ENCODE results near the gene IER2. TPM values are rescaled to one million over a fixed set of nuclear protein-coding genes. Genes with fewer than 3 reads are reported as not detected.

IER2 gene
- total RNA-seq, 1 donor from 2014 or later = 13.7 TPM

- peak overlapping the region; percentile 90 for H3K9ac ChIP-seq
- peaks cover 14% of the 10 kb centered on the region for H3F3A ChIP-seq (ENCODE audit: low read depth)
- no peaks in the 10 kb centered on the region for H3K27me3 ChIP-seq
- H2AFZ ChIP-seq (replicated peaks) = no peak overlapping the region
- peaks cover 12% of the 10 kb centered on the region for H3K36me3 Mint-ChIP-seq
- no peak overlapping the region for H3K27ac Mint-ChIP-seq
- peaks cover 78% of the 10 kb centered on the region for H3K79me2 ChIP-seq (ENCODE audit: low read depth)
- H3K27me3 Mint-ChIP-seq (ENCODE audit: insufficient read depth, low read depth) = peaks cover 11% of the 10 kb centered on the region
- peaks cover 22% of the 10 kb centered on the region for H3K4me1 ChIP-seq
- TF ChIP-seq EZH2 (IDR thresholded peaks at IDR 0.05) (no peak), EZH2phosphoT487 (IDR thresholded peaks at IDR 0.05) (no peak)
- TF ChIP-seq, protein P1, sequence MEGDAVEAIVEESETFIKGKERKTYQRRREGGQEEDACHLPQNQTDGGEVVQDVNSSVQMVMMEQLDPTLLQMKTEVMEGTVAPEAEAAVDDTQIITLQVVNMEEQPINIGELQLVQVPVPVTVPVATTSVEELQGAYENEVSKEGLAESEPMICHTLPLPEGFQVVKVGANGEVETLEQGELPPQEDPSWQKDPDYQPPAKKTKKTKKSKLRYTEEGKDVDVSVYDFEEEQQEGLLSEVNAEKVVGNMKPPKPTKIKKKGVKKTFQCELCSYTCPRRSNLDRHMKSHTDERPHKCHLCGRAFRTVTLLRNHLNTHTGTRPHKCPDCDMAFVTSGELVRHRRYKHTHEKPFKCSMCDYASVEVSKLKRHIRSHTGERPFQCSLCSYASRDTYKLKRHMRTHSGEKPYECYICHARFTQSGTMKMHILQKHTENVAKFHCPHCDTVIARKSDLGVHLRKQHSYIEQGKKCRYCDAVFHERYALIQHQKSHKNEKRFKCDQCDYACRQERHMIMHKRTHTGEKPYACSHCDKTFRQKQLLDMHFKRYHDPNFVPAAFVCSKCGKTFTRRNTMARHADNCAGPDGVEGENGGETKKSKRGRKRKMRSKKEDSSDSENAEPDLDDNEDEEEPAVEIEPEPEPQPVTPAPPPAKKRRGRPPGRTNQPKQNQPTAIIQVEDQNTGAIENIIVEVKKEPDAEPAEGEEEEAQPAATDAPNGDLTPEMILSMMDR (IDR thresholded peaks at IDR 0.05) = no peak
- peaks cover 52% of the 10 kb centered on the region for H3K4me1 Mint-ChIP-seq
- no peaks in the 10 kb centered on the region for H3K36me3 ChIP-seq
- DNase-seq (ENCODE audit: low spot score) = peak; percentile 93
- H3K9me3 Mint-ChIP-seq = no peaks in the 10 kb centered on the region
- H3K4me3 ChIP-seq = peak overlapping the region; percentile 100
- H3K4me2 ChIP-seq = peak overlapping the region; percentile 73
- H4K20me1 ChIP-seq (ENCODE audit: low read depth) = peaks cover 52% of the 10 kb centered on the region
- peak overlapping the region; percentile 93 for H3K4me3 Mint-ChIP-seq
- peak overlapping the region; percentile 89 for H3K27ac ChIP-seq
- H3K9me3 ChIP-seq (ENCODE audit: low read depth) = no peaks in the 10 kb centered on the region
Observed at GRCh38 chr19:13118424-13119193, 31.6 kb upstream of the IER2 start.

- Histone ChIP-seq H3K9ac (no peak overlapping the region), H3K4me3 (peak overlapping the region; percentile 100), H3K27ac (no peak overlapping the region), H3K4me1 (peaks cover 22% of the 10 kb centered on the region), H2AFZ (replicated peaks) (no peak overlapping the region), H4K20me1 (ENCODE audit: low read depth) (peaks cover 62% of the 10 kb centered on the region), H3K79me2 (ENCODE audit: low read depth) (peaks cover 84% of the 10 kb centered on the region), H3F3A (ENCODE audit: low read depth) (peaks cover 14% of the 10 kb centered on the region), H3K4me2 (peak overlapping the region; percentile 73), H3K36me3 (no peaks in the 10 kb centered on the region), H3K9me3 (ENCODE audit: low read depth) (no peaks in the 10 kb centered on the region), H3K27me3 (no peaks in the 10 kb centered on the region)
- H3K27me3 Mint-ChIP-seq (ENCODE audit: insufficient read depth, low read depth) = peaks cover 11% of the 10 kb centered on the region
- TF ChIP-seq, protein P1 (IDR thresholded peaks at IDR 0.05) = no peak
- no peak for TF ChIP-seq EZH2 (IDR thresholded peaks at IDR 0.05)
- TF ChIP-seq EZH2phosphoT487 (IDR thresholded peaks at IDR 0.05) = no peak
- peaks cover 54% of the 10 kb centered on the region for H3K4me1 Mint-ChIP-seq
- peak overlapping the region; percentile 57 for H3K27ac Mint-ChIP-seq
- H3K36me3 Mint-ChIP-seq = peaks cover 12% of the 10 kb centered on the region
- no peaks in the 10 kb centered on the region for H3K9me3 Mint-ChIP-seq
- H3K4me3 Mint-ChIP-seq = peak overlapping the region; percentile 93
- DNase-seq (ENCODE audit: low spot score) = no peak
Observed at GRCh38 chr19:13119627-13120026, 30.6 kb upstream of the IER2 start.

DNA sequence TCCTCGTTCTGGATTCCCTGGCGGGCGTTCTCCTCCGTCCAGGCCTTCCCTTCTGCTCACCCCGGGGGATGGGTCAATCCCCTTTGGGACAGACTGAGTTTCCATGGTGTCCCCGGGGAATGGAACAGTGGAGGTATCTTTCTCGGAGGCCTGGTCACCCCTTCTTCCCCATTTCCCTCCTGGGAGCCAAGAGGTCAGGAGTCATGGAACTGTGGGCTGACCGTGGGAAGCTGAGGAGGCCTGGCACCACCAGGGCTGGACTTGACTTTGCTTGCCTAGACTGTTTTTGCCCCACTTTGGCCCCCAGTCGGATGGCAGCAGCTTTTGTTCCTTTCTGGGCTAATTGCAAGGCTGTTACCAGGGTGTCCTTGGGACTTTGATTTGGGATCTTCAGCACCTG lies 30.2 kb upstream of the IER2 start:
- Histone ChIP-seq H3K36me3 (no peaks in the 10 kb centered on the region), H3K4me2 (peak overlapping the region; percentile 73), H3K4me3 (no peak overlapping the region), H3K4me1 (peaks cover 22% of the 10 kb centered on the region), H3K9me3 (ENCODE audit: low read depth) (no peaks in the 10 kb centered on the region), H4K20me1 (ENCODE audit: low read depth) (peaks cover 66% of the 10 kb centered on the region), H3K79me2 (ENCODE audit: low read depth) (peaks cover 84% of the 10 kb centered on the region), H3K9ac (no peak overlapping the region), H3K27me3 (no peaks in the 10 kb centered on the region), H3K27ac (no peak overlapping the region), H2AFZ (replicated peaks) (no peak overlapping the region), H3F3A (ENCODE audit: low read depth) (peaks cover 14% of the 10 kb centered on the region)
- TF ChIP-seq EZH2 (IDR thresholded peaks at IDR 0.05) (no peak), EZH2phosphoT487 (IDR thresholded peaks at IDR 0.05) (no peak)
- TF ChIP-seq, protein P1 (IDR thresholded peaks at IDR 0.05) = no peak
- H3K4me1 Mint-ChIP-seq = peaks cover 54% of the 10 kb centered on the region
- H3K9me3 Mint-ChIP-seq = no peaks in the 10 kb centered on the region
- no peak overlapping the region for H3K27ac Mint-ChIP-seq
- DNase-seq (ENCODE audit: low spot score) = no peak
- H3K36me3 Mint-ChIP-seq = peaks cover 12% of the 10 kb centered on the region
- peaks cover 11% of the 10 kb centered on the region for H3K27me3 Mint-ChIP-seq (ENCODE audit: insufficient read depth, low read depth)
- H3K4me3 Mint-ChIP-seq = peak overlapping the region; percentile 93
